Measurements from ENCODE around the gene CCDC134.

DNA sequence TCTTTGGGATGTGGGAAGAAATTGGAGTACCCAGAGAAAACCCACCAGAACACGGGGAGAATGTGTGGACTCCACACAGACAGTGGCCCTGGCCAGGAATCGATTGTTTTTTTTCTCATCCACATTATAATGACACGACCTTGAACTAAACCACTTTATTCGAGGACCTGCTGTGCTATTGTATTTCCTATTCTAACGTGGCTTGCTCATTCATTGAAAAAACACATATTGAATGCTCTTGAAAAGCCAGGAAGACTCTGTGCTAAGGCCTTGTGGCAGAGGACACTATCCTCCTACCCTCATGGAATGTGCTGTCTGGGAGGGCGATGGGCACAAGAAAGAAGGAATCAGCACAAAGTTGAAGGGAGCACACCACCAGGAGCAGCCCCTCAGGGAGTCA lies 23.3 kb downstream of the CCDC134 start:
- TF ChIP-seq, protein P1, sequence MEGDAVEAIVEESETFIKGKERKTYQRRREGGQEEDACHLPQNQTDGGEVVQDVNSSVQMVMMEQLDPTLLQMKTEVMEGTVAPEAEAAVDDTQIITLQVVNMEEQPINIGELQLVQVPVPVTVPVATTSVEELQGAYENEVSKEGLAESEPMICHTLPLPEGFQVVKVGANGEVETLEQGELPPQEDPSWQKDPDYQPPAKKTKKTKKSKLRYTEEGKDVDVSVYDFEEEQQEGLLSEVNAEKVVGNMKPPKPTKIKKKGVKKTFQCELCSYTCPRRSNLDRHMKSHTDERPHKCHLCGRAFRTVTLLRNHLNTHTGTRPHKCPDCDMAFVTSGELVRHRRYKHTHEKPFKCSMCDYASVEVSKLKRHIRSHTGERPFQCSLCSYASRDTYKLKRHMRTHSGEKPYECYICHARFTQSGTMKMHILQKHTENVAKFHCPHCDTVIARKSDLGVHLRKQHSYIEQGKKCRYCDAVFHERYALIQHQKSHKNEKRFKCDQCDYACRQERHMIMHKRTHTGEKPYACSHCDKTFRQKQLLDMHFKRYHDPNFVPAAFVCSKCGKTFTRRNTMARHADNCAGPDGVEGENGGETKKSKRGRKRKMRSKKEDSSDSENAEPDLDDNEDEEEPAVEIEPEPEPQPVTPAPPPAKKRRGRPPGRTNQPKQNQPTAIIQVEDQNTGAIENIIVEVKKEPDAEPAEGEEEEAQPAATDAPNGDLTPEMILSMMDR (IDR thresholded peaks at IDR 0.05; ENCODE audit: insufficient read depth, low read depth, low read length) = no peak
- TF ChIP-seq EZH2 (IDR thresholded peaks at IDR 0.05; ENCODE audit: insufficient read depth, low read length) = no peak
